ENCODE measurements around the gene MCF2L2.

GRCh38 chr3:183180784-183181295 lies 247.6 kb downstream of the MCF2L2 start:
- TF ChIP-seq CTCF (IDR thresholded peaks at IDR 0.05) (no peak), POLR2A (IDR thresholded peaks at IDR 0.05) (no peak)
